Measurements from ENCODE around the gene TEX2. TPM values are rescaled to one million over a fixed set of nuclear protein-coding genes. Genes with fewer than 3 reads are reported as not detected.

The TEX2 gene
- total RNA-seq, 2 donors from 2014 or later: 24.6 to 27.4 TPM

GRCh38 chr17:64113006-64113405, 150.1 kb downstream of the TEX2 start:
- intact Hi-C loops (cut with DNase I): no loop called here
- DNase-seq (ENCODE audit: low spot score): no peak

DNA sequence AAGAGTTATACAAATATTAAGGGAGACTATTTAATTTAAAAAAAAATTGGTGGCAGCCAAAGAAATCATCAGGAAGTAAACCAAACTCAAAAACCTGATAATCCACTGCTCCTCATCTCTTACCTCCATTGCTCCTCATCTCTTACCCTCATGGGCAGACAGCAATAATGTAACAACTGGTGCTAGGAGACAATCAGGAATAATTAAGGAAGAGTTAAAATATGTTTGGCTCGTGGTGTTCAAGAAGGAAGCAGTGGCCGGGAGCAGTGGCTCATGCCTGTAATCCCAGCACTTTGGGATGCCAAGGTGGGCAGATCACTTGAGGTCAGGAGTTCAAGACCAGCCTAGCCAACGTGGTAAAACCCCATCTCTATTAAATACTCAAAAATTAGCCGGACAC, 151.2 kb downstream of the TEX2 start:
- DNase-seq (ENCODE audit: low spot score): no peak
- intact Hi-C loops (cut with DNase I): no loop called here

- no peak for DNase-seq (ENCODE audit: low spot score)
- intact Hi-C loops (cut with DNase I): no loop called here
These were observed 152.5 kb downstream of the TEX2 start for GRCh38 chr17:64110379-64111152.

DNA sequence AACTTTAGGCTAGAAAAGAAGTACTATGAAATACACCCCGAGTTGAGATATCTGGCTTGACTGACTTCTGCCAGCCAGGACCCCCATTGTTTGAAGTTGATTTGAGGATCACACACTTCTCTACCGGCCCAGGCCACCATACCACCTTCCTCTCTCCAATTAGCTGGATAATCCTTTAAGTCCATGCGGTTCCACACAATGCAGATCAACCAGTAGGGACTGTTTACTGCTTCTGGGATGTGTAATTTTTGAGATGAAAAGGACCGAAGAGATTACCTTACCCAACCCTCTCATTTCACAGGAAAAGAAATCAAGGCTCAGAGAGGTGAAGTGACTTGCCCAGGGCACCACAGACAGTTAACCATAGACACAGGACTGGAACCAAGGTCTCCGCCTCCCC, 153.7 kb downstream of the TEX2 start:
- intact Hi-C loops (cut with DNase I): no loop called here

DNA sequence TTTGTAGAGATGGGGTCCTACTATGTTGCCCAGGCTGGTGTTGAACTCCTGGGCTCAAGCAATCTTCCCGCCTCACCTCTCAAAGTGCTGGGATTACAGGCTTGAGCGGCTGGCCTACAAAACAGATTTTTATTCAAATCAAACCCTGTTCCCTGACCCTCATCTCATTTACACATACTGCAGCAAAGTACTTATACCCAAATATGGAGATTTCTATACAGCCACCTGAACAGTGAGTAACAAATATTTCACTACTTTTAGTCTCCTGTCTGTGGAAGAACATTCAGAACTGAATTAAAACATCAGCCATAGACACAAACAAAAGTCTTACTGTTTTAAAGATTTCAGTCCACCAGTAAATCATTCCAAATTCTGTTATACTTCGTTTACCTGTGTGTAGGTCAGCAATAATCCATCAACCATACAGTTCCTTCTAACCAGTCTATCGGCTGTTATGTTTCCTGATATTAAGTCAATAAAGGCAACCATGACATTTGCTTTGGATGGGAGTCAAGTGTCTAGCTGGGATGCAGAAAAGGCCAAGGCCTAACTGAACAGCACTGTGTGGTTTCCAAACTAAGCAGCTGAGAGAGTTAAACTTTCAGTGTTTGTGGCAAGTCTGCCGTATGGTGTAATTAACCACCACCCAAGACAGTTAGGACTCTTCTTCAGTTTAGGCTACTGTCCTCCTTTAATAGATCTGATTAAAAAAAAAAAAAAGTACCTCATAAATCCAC, 155.4 kb downstream of the TEX2 start:
- intact Hi-C loops (cut with DNase I): no loop called here
- DNase-seq (ENCODE audit: low spot score): no peak

More for the DNA sequence above, 153.7 kb downstream of the TEX2 start:
- DNase-seq (ENCODE audit: low spot score): no peak

GRCh38 chr17:64106918-64107317, 156.1 kb downstream of the TEX2 start:
- intact Hi-C loops (cut with DNase I): no loop called here

DNA sequence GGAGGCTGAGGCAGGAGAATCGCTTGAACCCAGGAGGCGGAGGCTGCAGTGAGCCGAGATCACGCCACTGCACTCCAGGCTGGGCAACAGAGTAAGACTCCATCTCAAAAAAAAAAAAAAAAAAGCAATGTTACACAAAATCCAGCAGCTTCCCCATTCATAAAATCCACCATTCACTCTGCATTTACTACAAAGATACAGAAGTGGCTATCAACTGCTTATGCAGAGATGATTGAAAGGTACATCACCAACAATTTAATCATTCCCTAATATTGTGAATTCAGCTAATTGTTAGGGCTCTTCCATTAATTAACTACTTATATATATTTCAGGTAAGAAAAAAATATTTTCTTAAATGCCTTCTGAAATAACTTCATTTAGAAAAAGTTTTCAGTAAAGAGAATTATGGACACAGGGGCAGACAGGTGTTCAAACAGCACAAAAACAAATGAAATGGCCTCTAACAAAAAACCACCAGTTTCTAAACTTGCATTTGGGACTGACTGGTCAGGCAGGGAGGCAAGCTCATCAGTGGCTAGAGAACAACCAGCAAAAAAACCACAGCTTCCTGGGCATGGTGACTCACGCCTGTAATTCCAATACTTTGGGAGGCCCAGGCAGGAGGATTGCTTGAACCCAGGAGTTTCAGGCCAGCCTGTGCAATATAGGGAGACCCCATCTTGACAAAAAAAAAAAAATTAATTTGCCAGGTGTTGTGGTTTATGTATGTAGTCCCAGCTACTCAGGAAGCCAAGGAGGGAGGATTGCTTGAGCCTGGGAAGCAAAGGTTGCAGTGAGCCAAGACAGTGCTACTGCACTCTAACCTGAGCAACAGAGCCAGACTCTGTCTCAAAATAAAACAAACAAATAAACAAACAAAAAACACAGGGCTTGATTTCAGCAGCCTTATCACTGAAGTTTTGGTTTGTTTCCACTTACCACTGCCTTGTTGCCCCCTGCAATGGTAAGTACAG, 159.4 kb downstream of the TEX2 start:
- intact Hi-C loops (cut with DNase I): no loop called here
- DNase-seq (ENCODE audit: low spot score): no peak

More at GRCh38 chr17:64106918-64107317, 156.1 kb downstream of the TEX2 start:
- DNase-seq (ENCODE audit: low spot score): no peak

DNA sequence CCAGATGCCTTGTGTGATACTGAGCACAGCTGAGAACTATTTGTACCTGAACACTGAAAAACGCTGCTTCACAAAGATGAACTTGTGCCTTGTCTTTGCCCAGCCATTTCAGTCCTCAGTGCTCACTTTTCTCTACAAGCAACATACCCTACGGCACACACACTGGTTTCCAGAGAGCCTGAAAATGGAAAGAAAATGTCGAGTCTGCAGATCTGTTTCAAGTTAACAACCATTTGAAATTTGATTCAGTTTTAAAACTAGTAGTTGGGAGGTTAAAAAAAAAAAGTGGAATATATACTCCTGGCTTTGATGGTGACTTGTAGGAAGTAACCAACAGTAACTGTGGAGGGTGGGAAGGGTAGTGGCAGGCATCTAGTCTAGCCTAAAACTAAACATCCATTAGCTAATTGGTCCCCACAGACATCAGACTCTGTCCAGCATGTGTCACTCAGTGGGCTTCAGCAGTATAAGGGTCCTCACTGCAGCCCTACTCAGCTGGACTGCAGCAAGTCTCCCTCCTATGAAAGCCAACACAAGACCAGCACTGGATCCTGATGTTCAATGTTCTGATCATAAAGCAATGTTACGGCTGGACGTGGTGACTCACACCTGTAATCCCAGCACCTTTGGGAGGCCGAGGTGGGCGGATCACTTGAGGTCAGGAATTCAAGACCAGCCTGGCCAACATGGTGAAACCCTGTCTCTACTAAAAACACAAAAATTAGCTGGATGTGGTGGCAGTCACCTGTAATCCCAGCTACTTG, 160.3 kb downstream of the TEX2 start:
- intact Hi-C loops (cut with DNase I): no loop called here
- DNase-seq (ENCODE audit: low spot score): no peak

GRCh38 chr17:64099543-64099942, 163.5 kb downstream of the TEX2 start:
- intact Hi-C loops (cut with DNase I): no loop called here
- no peak for DNase-seq (ENCODE audit: low spot score)

Other genes starting within 250 kb of the TEX2 start
- 10 to 100 TPM; 26.7 to 36.4 TPM for gene ICAM2, start 242.6 kb downstream of the TEX2 start, total RNA-seq
- gene ERN1, start 133.1 kb downstream of the TEX2 start, total RNA-seq: 10 to 100 TPM; 17.2 to 18.6 TPM
- gene PECAM1, start 127.6 kb upstream of the TEX2 start, total RNA-seq: 100 to 1,000 TPM; 289 to 316 TPM
- 10 to 100 TPM in 1 of 2 donors, 1 to 10 TPM in 1; 9.4 to 18.9 TPM for gene MILR1, start 185.9 kb upstream of the TEX2 start, total RNA-seq
- gene POLG2, start 233.8 kb upstream of the TEX2 start, total RNA-seq: 10 to 100 TPM; 10.3 to 10.7 TPM
- gene DDX5, start 243.0 kb upstream of the TEX2 start, total RNA-seq: 100 to 1,000 TPM; 615 to 636 TPM
- 10 to 100 TPM; 29.7 to 33.0 TPM for gene CEP95, start 243.7 kb upstream of the TEX2 start, total RNA-seq

All from posterior vena cava (tissue), 2 donors.